GM18907 (cell line): Measurements from ENCODE around the gene ITIH1.

Experiments
- ATAC-seq: cut with Tn5 transposase; IDR thresholded peaks from one replicate; pipeline ENCODE4 v1.9.1; 2021; ENCODE audit warnings: mild to moderate bottlenecking, moderate library complexity; ENCODE audit not compliant: unreplicated experiment

The ITIH1 gene

GRCh38 chr3:52838561-52839267 lies 61.3 kb downstream of the ITIH1 start:
- ATAC-seq, result no peak

- no peak for ATAC-seq
Observed at GRCh38 chr3:52839268-52839575, 61.8 kb downstream of the ITIH1 start.

GRCh38 chr3:52839892-52840545 lies 62.6 kb downstream of the ITIH1 start:
- ATAC-seq, result no peak

- ATAC-seq, result no peak
Observed at GRCh38 chr3:52841211-52841980, 64.0 kb downstream of the ITIH1 start.
